K562 (cell line): Measurements from ENCODE around the gene FYB1. TPM values are rescaled to one million over a fixed set of nuclear protein-coding genes. Genes with fewer than 3 reads are reported as not detected.

Experiments used
- AFF4 ChIP-seq: sonication (generic); formaldehyde crosslinking; IDR thresholded peaks from 2 replicates; pipeline ENCODE4 v1.8.0; 2023; ENCODE audit warnings: mild to moderate bottlenecking, missing genetic modification reagents
- CXXC5 ChIP-seq: fragments of 250-450 bp; sonication (Bioruptor Pico); IDR thresholded peaks from 2 replicates; pipeline ENCODE4 v1.8.0; 2022; ENCODE audit warnings: inconsistent platforms, mild to moderate bottlenecking, moderate library complexity
- DMBX1 ChIP-seq: fragments of 250-450 bp; sonication (Bioruptor Pico); IDR thresholded peaks from 2 replicates; pipeline ENCODE4 v1.8.0; 2022; ENCODE audit warnings: inconsistent platforms, mild to moderate bottlenecking, moderate library complexity, borderline replicate concordance
- HDAC1 ChIP-seq, 2 experiments: fragments of 450-650 bp; IDR thresholded peaks; 2 replicates each; pipeline ENCODE4 v1.6.1; 2016 to 2017; ENCODE audit warnings: inconsistent platforms in 1 of 2, mild to moderate bottlenecking in 1 of 2, moderate library complexity in 1 of 2
- HLTF ChIP-seq: fragments of 450-650 bp; IDR thresholded peaks from 2 replicates; pipeline ENCODE4 v1.6.1; 2016
- MBD2 ChIP-seq: sonication (generic); IDR thresholded peaks from 2 replicates; pipeline ENCODE4 v1.6.1; 2016; ENCODE audit warnings: low read depth, borderline replicate concordance
- MECOM ChIP-seq: fragments of 250-450 bp; sonication (Bioruptor Pico); IDR thresholded peaks from 2 replicates; pipeline ENCODE4 v1.8.0; 2022; ENCODE audit warnings: inconsistent platforms
- MTF1 ChIP-seq: fragments of 250-450 bp; sonication (Bioruptor Pico); IDR thresholded peaks from 2 replicates; pipeline ENCODE4 v1.9.0; 2021; ENCODE audit warnings: moderate library complexity, mild to moderate bottlenecking, inconsistent platforms, borderline replicate concordance
- NR3C1 ChIP-seq: sonication (generic); formaldehyde crosslinking; IDR thresholded peaks from 2 replicates; pipeline ENCODE4 v1.8.1; 2022; ENCODE audit warnings: missing genetic modification reagents
- RBBP5 ChIP-seq: fragments of 200-600 bp; sonication (generic); IDR thresholded peaks from 2 replicates; pipeline ENCODE4 v1.6.1; 2012; ENCODE audit warnings: borderline replicate concordance, mild to moderate bottlenecking, low read length, control low read depth, inconsistent platforms; ENCODE audit not compliant: insufficient read depth, poor library complexity, severe bottlenecking
- RBM17 ChIP-seq: fragments of 200-400 bp; formaldehyde crosslinking; IDR thresholded peaks from 2 replicates; pipeline ENCODE4 v1.6.1; 2017; ENCODE audit warnings: low read depth, mild to moderate bottlenecking, low read length, borderline replicate concordance
- RUNX1 ChIP-seq: sonication (generic); IDR thresholded peaks from 2 replicates; pipeline ENCODE4 v1.6.1; 2016; ENCODE audit warnings: antibody characterized with exemption, low read depth
- SREBF2 ChIP-seq: sonication (generic); formaldehyde crosslinking; IDR thresholded peaks from 2 replicates; pipeline ENCODE4 v1.4.0; 2020; ENCODE audit warnings: mild to moderate bottlenecking, missing genetic modification reagents
- THAP12 ChIP-seq: fragments of 250-450 bp; sonication (Bioruptor Pico); IDR thresholded peaks from 2 replicates; pipeline ENCODE4 v1.9.0; 2021; ENCODE audit warnings: mild to moderate bottlenecking, inconsistent platforms
- ZBTB9 ChIP-seq: fragments of 450-650 bp; formaldehyde crosslinking; IDR thresholded peaks from 2 replicates; pipeline ENCODE4 v1.4.0; 2020; ENCODE audit warnings: mild to moderate bottlenecking, moderate library complexity
- ZC3H11A ChIP-seq: IDR thresholded peaks from 2 replicates; pipeline ENCODE4 v1.6.1; 2012; ENCODE audit warnings: low read depth, low read length, improper control_type of control experiment
- ZNF395 ChIP-seq: fragments of 200-800 bp; sonication (Bioruptor generic); IDR thresholded peaks from 2 replicates; pipeline ENCODE4 v1.6.1; 2017; ENCODE audit warnings: missing genetic modification characterization, missing compliant biosample characterization
- polyA plus RNA-seq, 8 experiments: library from polyadenylated mRNA; depleted of rRNA in 4 of 8; stranded (reverse) in 5 of 8; unstranded in 3 of 8; fragments of >200 nt; fragmentation: Nextera tagmentation in 2 of 8; fragmentation: Illumina TruSeq in 1 of 8; extraction: Ambion mirVana in 2 of 8; extraction: Trizol in 1 of 8; gene quantifications; 2 replicates each; pipeline versions ENCODE4 v1.2.1 to v1.2.3, GENCODE V29; 2011 to 2014; ENCODE audit warnings: inconsistent platforms in 1 of 8, missing spikeins in 1 of 8
- total RNA-seq, 7 experiments: library from RNA; depleted of rRNA in 6 of 7; stranded (reverse); fragments of >200 nt in 6 of 7; fragmentation: Illumina TruSeq in 2 of 7; extraction: Trizol in 2 of 7; gene quantifications; 2 replicates each; pipeline versions ENCODE4 v1.2.1 to v1.2.3, GENCODE V29; 2011 to 2021; ENCODE audit warnings: low replicate concordance in 1 of 7

FYB1 gene
- total and polyA plus RNA-seq, 9 of the 15 experiments (the other 6 are each of a cell fraction or from before 2014, with no cell fraction given) = 4.7 to 31.5 (median 9.7) TPM

- TF ChIP-seq MTF1 (CRISPR knock-in tag) = no peak
- no peak for TF ChIP-seq RBBP5
- TF ChIP-seq ZNF395 (CRISPR knock-in tag) = no peak
- TF ChIP-seq CXXC5 (CRISPR knock-in tag) = peak; percentile 65
- TF ChIP-seq ZC3H11A = no peak
- no peak for TF ChIP-seq MBD2
- TF ChIP-seq THAP12 (CRISPR knock-in tag) = no peak
- TF ChIP-seq RBM17 = no peak
- TF ChIP-seq ZBTB9 (CRISPR knock-in tag) = no peak
- TF ChIP-seq MECOM = no peak
- TF ChIP-seq SREBF2 (CRISPR knock-in tag) = no peak
- TF ChIP-seq AFF4 = no peak
- no peak for TF ChIP-seq DMBX1 (CRISPR knock-in tag)
- peak in 1 of 2 experiments; percentile 39; a peak in 1 of 4 replicates for TF ChIP-seq HDAC1 (IDR thresholded peaks at IDR 0.05)
- no peak for TF ChIP-seq HLTF
- no peak for TF ChIP-seq NR3C1 (CRISPR knock-in tag)
- TF ChIP-seq RUNX1 = no peak
Measured at GRCh38 chr5:39177631-39177964, 41.8 kb downstream of the FYB1 start (continued).
